ENCODE results near the gene PCDHA10. TPM values are rescaled to one million over a fixed set of nuclear protein-coding genes. Genes with fewer than 3 reads are reported as not detected.

PCDHA10 gene
- polyA plus RNA-seq, 1 donor (not counting 4 experiments of a cell fraction or from before 2014, with no cell fraction given), result 0.03 TPM

DNA sequence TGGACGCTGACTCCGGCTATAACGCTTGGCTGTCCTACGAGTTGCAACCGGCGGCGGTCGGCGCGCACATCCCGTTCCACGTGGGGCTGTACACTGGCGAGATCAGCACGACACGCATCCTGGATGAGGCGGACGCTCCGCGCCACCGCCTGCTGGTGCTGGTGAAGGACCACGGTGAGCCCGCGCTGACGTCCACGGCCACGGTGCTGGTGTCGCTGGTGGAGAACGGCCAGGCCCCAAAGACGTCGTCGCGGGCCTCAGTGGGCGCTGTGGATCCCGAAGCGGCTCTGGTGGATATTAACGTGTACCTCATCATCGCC lies 21.5 kb downstream of the PCDHA10 start:
- H3K27ac ChIP-seq (ENCODE audit: control insufficient read depth, insufficient read depth, low read length), result no peak overlapping the region
- dilution Hi-C loops (cut with MboI; ENCODE audit: extremely low pct_ligation_motif_present, low sequenced_read_pairs), result no loop called here
- H3K9me3 ChIP-seq (ENCODE audit: control insufficient read depth, low read depth, low read length), result peaks cover 11% of the 10 kb centered on the region

DNA sequence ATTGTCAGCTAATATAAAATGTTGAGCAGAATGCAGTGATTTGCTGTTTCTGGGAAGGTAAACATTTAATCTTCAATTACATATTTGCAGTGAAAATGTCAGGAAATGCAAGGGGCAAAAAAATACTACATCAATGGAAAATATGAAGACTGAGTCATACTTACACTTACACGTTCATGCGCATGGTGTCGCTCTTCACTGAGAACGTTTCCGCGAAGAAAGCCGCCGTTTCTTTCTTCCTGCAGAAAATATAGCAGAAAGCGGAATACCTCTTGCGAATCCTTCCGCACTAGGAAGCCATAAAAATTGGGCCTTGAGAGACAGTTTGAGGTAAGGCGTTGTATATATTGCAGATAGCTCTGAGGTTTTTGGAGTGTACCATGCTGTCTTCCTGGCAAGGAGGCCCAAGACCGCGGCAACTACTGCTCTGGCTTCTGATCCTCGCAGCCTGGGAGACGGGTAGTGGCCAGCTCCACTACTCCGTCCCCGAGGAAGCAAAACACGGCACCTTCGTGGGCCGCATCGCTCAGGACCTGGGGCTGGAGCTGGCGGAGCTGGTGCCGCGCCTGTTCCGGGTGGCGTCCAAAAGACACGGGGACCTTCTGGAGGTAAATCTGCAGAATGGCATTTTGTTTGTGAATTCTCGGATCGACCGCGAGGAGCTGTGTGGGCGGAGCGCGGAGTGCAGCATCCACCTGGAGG lies 26.3 kb downstream of the PCDHA10 start, which contains the start of gene PCDHA13:
TSS of gene PCDHA13 (plus strand) at position 236 of the 702 bp plus-strand sequence. CDS start at position 381, 145 bp downstream.
- no peak within 1 kb of the TSS for H2AFZ ChIP-seq (ENCODE audit: control insufficient read depth, low read length)
- H3K9me3 ChIP-seq (ENCODE audit: control insufficient read depth, low read depth, low read length), result peaks cover 17% of the 10 kb centered on the region
- H3K4me2 ChIP-seq (ENCODE audit: control insufficient read depth, extremely low read depth, insufficient read depth, low read depth, low read length), result no peak within 1 kb of the TSS
- no peak within 1 kb of the TSS for H3K27ac ChIP-seq (ENCODE audit: control insufficient read depth, insufficient read depth, low read length)
- no peak within 1 kb of the TSS for H3K4me3 ChIP-seq (ENCODE audit: control insufficient read depth in 2 of 3, extremely low read depth in 1 of 3, insufficient read depth in 2 of 3, low read depth in 1 of 3, low read length in 3 of 3)
- DNase-seq (ENCODE audit: low read depth, low spot score) (no peak), FAIRE-seq (no peak)
- no peaks in the 10 kb centered on the region for H3K9me1 ChIP-seq (ENCODE audit: control insufficient read depth, extremely low read depth, insufficient read depth, low read length)
- no peaks in the 10 kb centered on the region for H4K20me1 ChIP-seq (ENCODE audit: control insufficient read depth, extremely low read depth, insufficient read depth, low read length)
- no peaks in the 10 kb centered on the region for H3K27me3 ChIP-seq (ENCODE audit: control insufficient read depth, extremely low read depth, insufficient read depth, low read length)
- no peaks in the 10 kb centered on the region for H3K4me1 ChIP-seq (ENCODE audit: control insufficient read depth, extremely low read depth, insufficient read depth, low read length)
- H3K36me3 ChIP-seq (ENCODE audit: control insufficient read depth in 2 of 2, extremely low read depth in 1 of 2, insufficient read depth in 2 of 2, low read length in 2 of 2), result no peaks in the 10 kb centered on the region
- H3K79me2 ChIP-seq (ENCODE audit: control insufficient read depth, insufficient read depth, low read length), result no peaks in the 10 kb centered on the region
- H3K9ac ChIP-seq (ENCODE audit: control insufficient read depth, extremely low read depth, insufficient read depth, low read length), result no peak within 1 kb of the TSS
- dilution Hi-C loops (cut with MboI; ENCODE audit: extremely low pct_ligation_motif_present, low sequenced_read_pairs), result no loop called here
- TF ChIP-seq EZH2 (IDR thresholded peaks at IDR 0.05; ENCODE audit: low read length), result no peak
- TF ChIP-seq, protein P1, sequence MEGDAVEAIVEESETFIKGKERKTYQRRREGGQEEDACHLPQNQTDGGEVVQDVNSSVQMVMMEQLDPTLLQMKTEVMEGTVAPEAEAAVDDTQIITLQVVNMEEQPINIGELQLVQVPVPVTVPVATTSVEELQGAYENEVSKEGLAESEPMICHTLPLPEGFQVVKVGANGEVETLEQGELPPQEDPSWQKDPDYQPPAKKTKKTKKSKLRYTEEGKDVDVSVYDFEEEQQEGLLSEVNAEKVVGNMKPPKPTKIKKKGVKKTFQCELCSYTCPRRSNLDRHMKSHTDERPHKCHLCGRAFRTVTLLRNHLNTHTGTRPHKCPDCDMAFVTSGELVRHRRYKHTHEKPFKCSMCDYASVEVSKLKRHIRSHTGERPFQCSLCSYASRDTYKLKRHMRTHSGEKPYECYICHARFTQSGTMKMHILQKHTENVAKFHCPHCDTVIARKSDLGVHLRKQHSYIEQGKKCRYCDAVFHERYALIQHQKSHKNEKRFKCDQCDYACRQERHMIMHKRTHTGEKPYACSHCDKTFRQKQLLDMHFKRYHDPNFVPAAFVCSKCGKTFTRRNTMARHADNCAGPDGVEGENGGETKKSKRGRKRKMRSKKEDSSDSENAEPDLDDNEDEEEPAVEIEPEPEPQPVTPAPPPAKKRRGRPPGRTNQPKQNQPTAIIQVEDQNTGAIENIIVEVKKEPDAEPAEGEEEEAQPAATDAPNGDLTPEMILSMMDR (optimal IDR thresholded peaks at IDR 0.05 in 1 of 3, IDR thresholded peaks at IDR 0.05 in 1 of 3, conservative IDR thresholded peaks at IDR 0.05 in 1 of 3; ENCODE audit: extremely low read depth in 1 of 3, insufficient read depth in 2 of 3, low read length in 3 of 3), result peak; percentile 22 to 37 (median 26)

More for the DNA sequence above, 21.5 kb downstream of the PCDHA10 start:
- Histone ChIP-seq H3K4me1 (ENCODE audit: control insufficient read depth, extremely low read depth, insufficient read depth, low read length) (no peaks in the 10 kb centered on the region), H3K36me3 (ENCODE audit: control insufficient read depth in 2 of 2, extremely low read depth in 1 of 2, insufficient read depth in 2 of 2, low read length in 2 of 2) (no peaks in the 10 kb centered on the region), H3K79me2 (ENCODE audit: control insufficient read depth, insufficient read depth, low read length) (no peaks in the 10 kb centered on the region), H4K20me1 (ENCODE audit: control insufficient read depth, extremely low read depth, insufficient read depth, low read length) (no peaks in the 10 kb centered on the region), H2AFZ (ENCODE audit: control insufficient read depth, low read length) (no peak overlapping the region), H3K4me2 (ENCODE audit: control insufficient read depth, extremely low read depth, insufficient read depth, low read depth, low read length) (no peak overlapping the region), H3K4me3 (ENCODE audit: control insufficient read depth in 2 of 3, extremely low read depth in 1 of 3, insufficient read depth in 2 of 3, low read depth in 1 of 3, low read length in 3 of 3) (no peak overlapping the region), H3K9ac (ENCODE audit: control insufficient read depth, extremely low read depth, insufficient read depth, low read length) (no peak overlapping the region), H3K9me1 (ENCODE audit: control insufficient read depth, extremely low read depth, insufficient read depth, low read length) (no peaks in the 10 kb centered on the region), H3K27me3 (ENCODE audit: control insufficient read depth, extremely low read depth, insufficient read depth, low read length) (no peaks in the 10 kb centered on the region)
- TF ChIP-seq, protein P1 (optimal IDR thresholded peaks at IDR 0.05 in 1 of 3, IDR thresholded peaks at IDR 0.05 in 1 of 3, conservative IDR thresholded peaks at IDR 0.05 in 1 of 3; ENCODE audit: extremely low read depth in 1 of 3, insufficient read depth in 2 of 3, low read length in 3 of 3), result no peak
- no peak for TF ChIP-seq EZH2 (IDR thresholded peaks at IDR 0.05; ENCODE audit: low read length)
- FAIRE-seq, result no peak
- no peak for DNase-seq (ENCODE audit: low read depth, low spot score)

Data from keratinocyte (primary cell).